ENCODE measurements around the gene U2SURP. TPM values are rescaled to one million over a fixed set of nuclear protein-coding genes. Genes with fewer than 3 reads are reported as not detected.
"Not testable (repeated sequence)": the region's sequence is repeated elsewhere in the genome, so short reads cannot be mapped to it uniquely, and the experiment has no call there.

The U2SURP gene
- total RNA-seq, 2 experiments from 2014 or later: 160 to 174 TPM

DNA sequence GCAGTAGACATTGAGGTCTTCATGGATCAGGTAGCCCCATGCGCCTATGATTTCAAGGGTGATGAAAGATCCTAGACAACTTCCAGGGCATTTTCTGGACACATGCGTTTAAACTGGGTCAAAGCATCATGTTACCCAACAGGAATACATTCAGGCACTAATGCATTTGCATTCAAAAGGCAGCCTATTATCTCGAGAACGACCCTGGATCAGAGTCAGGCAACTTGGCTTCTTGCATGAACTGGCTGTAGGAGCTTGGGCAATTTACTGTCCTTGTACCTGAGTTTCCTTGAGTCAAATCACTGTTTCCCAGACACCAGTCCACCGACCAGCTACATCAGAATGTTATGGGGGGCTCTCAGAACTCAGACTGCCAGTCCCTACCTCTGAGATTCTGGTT is 66.7 kb downstream of the U2SURP start:
- intact Hi-C loops (cut with micrococcal nuclease): no loop called here
- ChIA-PET POLR2A (no interaction called here), CTCF (no interaction called here)
- H3K4me3 Mint-ChIP-seq: no peak overlapping the region
- no peak for DNase-seq
- H3K27me3 Mint-ChIP-seq: no peaks in the 10 kb centered on the region
- TF ChIP-seq, protein P1, sequence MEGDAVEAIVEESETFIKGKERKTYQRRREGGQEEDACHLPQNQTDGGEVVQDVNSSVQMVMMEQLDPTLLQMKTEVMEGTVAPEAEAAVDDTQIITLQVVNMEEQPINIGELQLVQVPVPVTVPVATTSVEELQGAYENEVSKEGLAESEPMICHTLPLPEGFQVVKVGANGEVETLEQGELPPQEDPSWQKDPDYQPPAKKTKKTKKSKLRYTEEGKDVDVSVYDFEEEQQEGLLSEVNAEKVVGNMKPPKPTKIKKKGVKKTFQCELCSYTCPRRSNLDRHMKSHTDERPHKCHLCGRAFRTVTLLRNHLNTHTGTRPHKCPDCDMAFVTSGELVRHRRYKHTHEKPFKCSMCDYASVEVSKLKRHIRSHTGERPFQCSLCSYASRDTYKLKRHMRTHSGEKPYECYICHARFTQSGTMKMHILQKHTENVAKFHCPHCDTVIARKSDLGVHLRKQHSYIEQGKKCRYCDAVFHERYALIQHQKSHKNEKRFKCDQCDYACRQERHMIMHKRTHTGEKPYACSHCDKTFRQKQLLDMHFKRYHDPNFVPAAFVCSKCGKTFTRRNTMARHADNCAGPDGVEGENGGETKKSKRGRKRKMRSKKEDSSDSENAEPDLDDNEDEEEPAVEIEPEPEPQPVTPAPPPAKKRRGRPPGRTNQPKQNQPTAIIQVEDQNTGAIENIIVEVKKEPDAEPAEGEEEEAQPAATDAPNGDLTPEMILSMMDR (IDR thresholded peaks at IDR 0.05): no peak
- H3K4me1 Mint-ChIP-seq (ENCODE audit: low read depth): no peaks in the 10 kb centered on the region
- no peaks in the 10 kb centered on the region for H3K9me3 Mint-ChIP-seq
- no peaks in the 10 kb centered on the region for H3K36me3 Mint-ChIP-seq (ENCODE audit: low read depth)
- ATAC-seq: no peak
- no peak overlapping the region for H3K27ac Mint-ChIP-seq

DNA sequence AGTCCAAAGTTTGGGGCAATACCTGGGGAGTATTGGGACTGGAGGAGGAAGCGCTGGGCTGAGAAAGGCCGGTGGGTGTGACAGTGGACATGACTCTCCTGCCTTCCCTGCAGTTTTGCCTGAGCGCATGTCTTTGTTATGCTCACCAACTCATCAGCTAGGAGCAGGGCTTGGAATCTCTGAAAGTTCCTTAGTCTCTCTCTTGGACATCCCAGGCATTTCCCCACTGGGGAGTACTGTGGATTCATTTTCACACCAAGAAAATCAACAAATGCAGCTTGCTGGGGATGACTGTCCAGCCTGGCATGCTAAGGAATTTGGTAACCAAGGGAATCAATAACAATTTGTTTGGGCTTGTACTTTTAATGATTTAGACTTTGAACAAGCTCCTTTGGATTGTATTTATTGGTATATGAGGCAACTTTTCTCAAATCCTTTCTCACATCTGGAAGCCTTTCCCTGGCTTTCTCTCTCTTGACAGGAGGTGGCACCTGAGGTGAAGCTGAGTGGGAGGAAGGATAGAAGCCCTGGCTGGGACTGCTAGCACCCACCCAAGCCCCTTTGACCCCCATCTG is 69.7 kb downstream of the U2SURP start:
- Mint-ChIP-seq H3K4me1 (ENCODE audit: low read depth) (no peaks in the 10 kb centered on the region), H3K27me3 (no peaks in the 10 kb centered on the region), H3K9me3 (no peaks in the 10 kb centered on the region), H3K4me3 (no peak overlapping the region), H3K27ac (no peak overlapping the region), H3K36me3 (ENCODE audit: low read depth) (no peaks in the 10 kb centered on the region)
- TF ChIP-seq, protein P1 (IDR thresholded peaks at IDR 0.05): no peak
- ChIA-PET CTCF (interaction anchor here (1.6 kb wide), 1 partner anchor 8 kb away, joined by 3 read pairs; no protein-coding TSS in a partner anchor), POLR2A (no interaction called here)
- intact Hi-C loops (cut with micrococcal nuclease): no loop called here
- no peak for ATAC-seq
- no peak for DNase-seq

DNA sequence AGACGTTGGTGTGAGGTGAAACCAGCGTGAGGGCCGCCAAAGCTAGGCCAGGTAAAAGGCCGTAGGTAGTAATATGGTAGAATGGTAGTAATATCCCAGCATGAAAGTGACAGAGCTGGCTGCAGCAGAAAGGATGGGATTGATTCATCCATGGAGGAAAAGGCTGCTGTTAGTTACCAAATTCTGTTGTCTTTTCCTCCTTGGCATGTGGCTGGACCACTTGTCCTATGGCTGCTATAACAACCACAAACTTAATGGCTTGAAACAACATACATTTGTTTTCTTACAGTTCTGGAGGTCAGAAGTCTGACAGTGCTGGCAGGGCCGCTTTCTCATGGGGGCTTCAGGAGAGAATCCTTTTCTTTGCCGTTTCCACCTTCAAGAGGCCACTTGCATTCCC is 70.4 kb downstream of the U2SURP start:
- no peak overlapping the region for H3K4me3 Mint-ChIP-seq

DNA sequence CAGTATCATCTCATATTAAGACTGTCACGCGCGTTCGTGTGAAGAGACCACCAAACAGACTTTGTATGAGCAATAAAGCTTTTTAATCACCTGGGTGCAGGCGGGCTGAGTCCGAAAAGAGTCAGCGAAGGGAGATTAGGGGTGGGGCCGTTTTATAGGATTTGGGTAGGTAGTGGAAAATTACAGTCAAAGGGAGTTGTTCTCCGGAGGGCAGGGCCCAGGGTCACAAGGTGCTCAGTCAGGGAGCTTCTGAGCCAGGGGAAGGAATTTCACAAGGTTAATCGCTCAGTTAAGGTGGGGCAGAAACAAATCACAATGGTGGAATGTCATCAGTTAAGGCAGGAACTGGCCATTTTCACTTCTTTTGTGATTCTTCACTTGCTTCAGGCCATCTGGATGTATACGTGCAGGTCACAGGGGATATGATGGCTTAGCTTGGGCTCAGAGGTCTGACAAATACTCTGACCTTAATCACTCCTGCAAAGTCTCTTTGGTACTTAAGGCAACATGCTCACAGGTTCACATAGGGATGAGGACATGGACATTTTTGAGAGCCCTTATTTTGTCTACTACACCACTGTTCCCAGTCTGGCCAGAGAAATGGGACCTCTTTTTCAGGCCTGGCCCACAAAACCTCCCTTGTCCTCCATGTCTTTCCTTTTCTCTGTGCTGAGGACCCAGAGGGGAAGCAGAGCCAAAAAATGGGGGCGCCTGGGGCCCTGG is 71.1 kb downstream of the U2SURP start:
- CTCF ChIA-PET; H3K36me3 Mint-ChIP-seq (ENCODE audit: low read depth); intact Hi-C loops (cut with micrococcal nuclease); H3K27me3 Mint-ChIP-seq; H3K27ac Mint-ChIP-seq; DNase-seq; H3K4me1 Mint-ChIP-seq (ENCODE audit: low read depth); H3K4me3 Mint-ChIP-seq; ATAC-seq; H3K9me3 Mint-ChIP-seq: not testable (repeated sequence)
- POLR2A ChIA-PET: interaction anchor here (0.9 kb wide), 1 partner anchor 9 kb away, joined by 3 read pairs; no protein-coding TSS in a partner anchor

More for the DNA sequence above, 70.4 kb downstream of the U2SURP start:
- ChIA-PET CTCF (no interaction called here), POLR2A (interaction anchor here (0.9 kb wide), 1 partner anchor 9 kb away, joined by 3 read pairs; no protein-coding TSS in a partner anchor)
- H3K4me1 Mint-ChIP-seq (ENCODE audit: low read depth): no peaks in the 10 kb centered on the region
- no peak overlapping the region for H3K27ac Mint-ChIP-seq
- DNase-seq (no peak), ATAC-seq (no peak)
- H3K9me3 Mint-ChIP-seq: no peaks in the 10 kb centered on the region
- TF ChIP-seq, protein P1 (IDR thresholded peaks at IDR 0.05): no peak
- H3K27me3 Mint-ChIP-seq: no peaks in the 10 kb centered on the region
- H3K36me3 Mint-ChIP-seq (ENCODE audit: low read depth): no peaks in the 10 kb centered on the region
- intact Hi-C loops (cut with micrococcal nuclease): no loop called here

GRCh38 chr3:143073541-143073940 is 72.2 kb downstream of the U2SURP start:
- H3K9me3 Mint-ChIP-seq; H3K4me1 Mint-ChIP-seq (ENCODE audit: low read depth); POLR2A ChIA-PET; H3K27ac Mint-ChIP-seq; intact Hi-C loops (cut with micrococcal nuclease); H3K4me3 Mint-ChIP-seq; H3K27me3 Mint-ChIP-seq; ATAC-seq; DNase-seq; H3K36me3 Mint-ChIP-seq (ENCODE audit: low read depth); CTCF ChIA-PET: not testable (repeated sequence)

DNA sequence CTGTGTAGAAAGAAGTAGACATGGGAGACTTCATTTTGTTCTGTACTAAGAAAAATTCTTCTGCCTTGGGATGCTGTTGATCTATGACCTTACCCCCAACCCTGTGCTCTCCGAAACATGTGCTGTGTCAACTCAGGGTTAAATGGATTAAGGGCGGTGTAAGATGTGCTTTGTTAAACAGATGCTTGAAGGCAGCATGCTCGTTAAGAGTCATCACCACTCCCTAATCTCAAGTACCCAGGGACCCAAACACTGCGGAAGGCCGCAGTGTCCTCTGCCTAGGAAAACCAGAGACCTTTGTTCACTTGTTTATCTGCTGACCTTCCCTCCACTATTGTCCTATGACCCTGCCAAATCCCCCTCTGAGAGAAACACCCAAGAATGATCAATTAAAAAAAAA is 72.6 kb downstream of the U2SURP start:
- H3K36me3 Mint-ChIP-seq (ENCODE audit: low read depth); H3K4me1 Mint-ChIP-seq (ENCODE audit: low read depth); DNase-seq; intact Hi-C loops (cut with micrococcal nuclease); ATAC-seq; H3K27ac Mint-ChIP-seq; CTCF ChIA-PET; H3K27me3 Mint-ChIP-seq; H3K9me3 Mint-ChIP-seq; H3K4me3 Mint-ChIP-seq: not testable (repeated sequence)
- POLR2A ChIA-PET: interaction anchor here (0.7 kb wide), 1 partner anchor 32 kb away, joined by 4 read pairs; no protein-coding TSS in a partner anchor
